ENCODE measurements around the gene SLC25A34.

DNA sequence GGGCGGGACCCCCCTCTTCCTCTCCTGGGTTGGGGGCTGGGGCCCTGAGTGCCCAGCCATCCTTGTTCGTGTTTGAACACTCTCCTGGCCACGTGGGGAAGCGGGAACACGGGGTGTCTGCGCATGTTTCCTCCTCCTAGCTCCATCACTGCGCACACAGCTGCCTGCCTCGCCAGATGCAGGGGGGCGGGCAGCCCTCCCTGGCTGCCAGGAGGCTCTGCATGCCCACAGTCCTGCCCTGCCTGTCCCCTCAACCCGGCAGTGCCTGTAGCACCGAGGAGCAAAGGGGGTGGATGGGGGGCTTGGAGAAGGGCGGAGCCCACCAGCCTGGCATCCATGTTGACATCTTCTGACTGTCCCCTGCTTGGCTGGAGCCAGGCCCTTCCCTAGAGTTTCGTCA is 1.8 kb upstream of the SLC25A34 start:
- no peak for TF ChIP-seq POLR2A (IDR thresholded peaks at IDR 0.05; ENCODE audit: low read depth, low read length)
- TF ChIP-seq POLR2AphosphoS5 (IDR thresholded peaks at IDR 0.05; ENCODE audit: low read depth, low read length), result no peak
